Activated CD4-positive, alpha-beta T cell treated with anti-CD3 and anti-CD28 coated beads, Interleukin-2, Interleukin-4, amounts not matched to agents 100 ng/mL and 50 ng/mL, durations not matched to agents 16 hours and 8 hours (primary cell): Measurements from ENCODE around the gene WBP1.
"Not testable (repeated sequence)": the region's sequence is repeated elsewhere in the genome, so short reads cannot be mapped to it uniquely, and the experiment has no call there.

Experiments used
- DNase-seq: peaks from one replicate; pipeline ENCODE4 v3.0.0-alpha.2; 2020; ENCODE audit warnings: low spot score

Gene WBP1

GRCh38 chr2:74482801-74483674, 24.8 kb downstream of the WBP1 start, which contains the start of the genes CCDC142 and TTC31:
TSS of gene CCDC142 (minus strand) at chr2:74482998. CDS start at chr2:74482837, 161 bp downstream.
TSS of gene TTC31 (plus strand) at chr2:74483081. CDS start at chr2:74483096, 15 bp downstream.
- peak; percentile 95 for DNase-seq

- not testable (repeated sequence) for DNase-seq
Measured at GRCh38 chr2:74483675-74484164, 25.5 kb downstream of the WBP1 start.

GRCh38 chr2:74486141-74486540, 27.9 kb downstream of the WBP1 start:
- no peak for DNase-seq

GRCh38 chr2:74488643-74489481, 30.6 kb downstream of the WBP1 start:
- no peak for DNase-seq

GRCh38 chr2:74489906-74490305, 31.7 kb downstream of the WBP1 start:
- DNase-seq: no peak

GRCh38 chr2:74491648-74492544, 33.7 kb downstream of the WBP1 start:
- DNase-seq: no peak

- no peak for DNase-seq
Measured at GRCh38 chr2:74493546-74493945, 35.3 kb downstream of the WBP1 start.

- DNase-seq: no peak
Measured at GRCh38 chr2:74495440-74495839, 37.2 kb downstream of the WBP1 start.

GRCh38 chr2:74496997-74497776, 38.9 kb downstream of the WBP1 start:
- DNase-seq: no peak

- DNase-seq: no peak
Measured at GRCh38 chr2:74497777-74498499, 39.7 kb downstream of the WBP1 start.

- DNase-seq: peak; percentile 59
Measured at GRCh38 chr2:74498500-74499266, 40.4 kb downstream of the WBP1 start.

- no peak for DNase-seq
Measured at GRCh38 chr2:74499267-74499939, 41.2 kb downstream of the WBP1 start, which contains the start of gene LBX2. TSS of gene LBX2 (minus strand) at chr2:74499603. CDS start at chr2:74499537, 66 bp downstream.

- no peak for DNase-seq
Measured at GRCh38 chr2:74499940-74500577, 41.8 kb downstream of the WBP1 start.

- no peak for DNase-seq
Measured at GRCh38 chr2:74500578-74500946, 42.3 kb downstream of the WBP1 start.

- DNase-seq: no peak
Measured at GRCh38 chr2:74501335-74502071, 43.3 kb downstream of the WBP1 start.

GRCh38 chr2:74502147-74502719, 44.0 kb downstream of the WBP1 start:
- no peak for DNase-seq
